Mesangial cell (primary cell): Measurements from ENCODE around the gene PPM1N. TPM values are rescaled to one million over a fixed set of nuclear protein-coding genes. Genes with fewer than 3 reads are reported as not detected.

Source experiments
- total RNA-seq: library from RNA; depleted of rRNA; stranded (reverse); fragments of >200 nt; gene quantifications from 2 replicates; pipeline ENCODE4 v1.2.3, GENCODE V29; 2015

PPM1N gene
- 1.0 TPM in 1 of 2 replicates, not detected in the other for total RNA-seq

DNA sequence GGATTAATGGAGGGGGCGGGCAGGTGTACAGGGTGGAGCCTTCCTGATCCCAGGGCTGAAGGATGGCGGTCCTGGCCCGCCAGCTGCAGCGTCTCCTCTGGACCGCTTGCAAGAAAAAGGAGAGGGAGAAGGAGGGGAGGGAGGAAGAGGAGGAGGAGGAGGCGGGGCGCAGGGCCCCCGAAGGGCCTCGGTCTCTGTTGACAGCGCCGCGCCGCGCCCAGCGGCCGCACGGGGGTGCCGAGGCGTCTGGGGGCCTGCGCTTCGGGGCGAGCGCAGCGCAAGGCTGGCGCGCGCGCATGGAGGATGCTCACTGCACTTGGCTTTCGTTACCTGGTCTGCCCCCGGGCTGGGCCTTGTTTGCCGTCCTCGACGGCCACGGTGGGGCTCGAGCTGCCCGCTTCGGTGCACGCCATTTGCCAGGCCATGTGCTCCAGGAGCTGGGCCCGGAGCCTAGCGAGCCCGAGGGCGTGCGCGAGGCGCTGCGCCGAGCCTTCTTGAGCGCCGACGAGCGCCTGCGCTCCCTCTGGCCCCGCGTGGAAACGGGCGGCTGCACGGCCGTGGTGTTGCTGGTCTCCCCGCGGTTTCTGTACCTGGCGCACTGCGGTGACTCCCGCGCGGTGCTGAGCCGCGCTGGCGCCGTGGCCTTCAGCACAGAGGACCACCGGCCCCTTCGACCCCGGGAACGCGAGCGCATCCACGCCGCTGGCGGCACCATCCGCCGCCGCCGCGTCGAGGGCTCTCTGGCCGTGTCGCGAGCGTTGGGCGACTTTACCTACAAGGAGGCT, at the start of gene PPM1N:
TSS of gene PPM1N (plus strand) at position 33 of the 785 bp plus-strand sequence. CDS start at position 63, 30 bp downstream.

GRCh38 chr19:45467456-45468158, 30.6 kb upstream of the PPM1N start, which contains the start of gene FOSB:
FOSB (plus strand) TSS chr19:45467996; CDS start chr19:45468587, 591 bp downstream.

GRCh38 chr19:45506989-45507871, 9.0 kb downstream of the PPM1N start, which contains the start of gene VASP:
VASP (plus strand) TSS chr19:45507479; CDS start chr19:45507772, 293 bp downstream.

Other genes with a start within 250 kb of the PPM1N start
- gene MARK4, start 247.2 kb upstream of the PPM1N start, total RNA-seq, result 10.8 and 41.7 TPM in 2 replicates
- gene CKM, start 175.6 kb upstream of the PPM1N start, total RNA-seq, result not detected in 2 replicates
- gene KLC3, start 157.7 kb upstream of the PPM1N start, total RNA-seq, result 1.3 and 2.2 TPM in 2 replicates
- gene ERCC2, start 127.9 kb upstream of the PPM1N start, total RNA-seq, result 34.6 and 46.6 TPM in 2 replicates
- gene PPP1R13L, start 93.4 kb upstream of the PPM1N start, total RNA-seq, result 23.8 and 31.1 TPM in 2 replicates
- 6.0 and 24.6 TPM in 2 replicates for gene POLR1G, start 91.8 kb upstream of the PPM1N start, total RNA-seq
- 97.6 and 131 TPM in 2 replicates for gene ERCC1, start 74.5 kb upstream of the PPM1N start, total RNA-seq
- gene FOSB, start 30.4 kb upstream of the PPM1N start, total RNA-seq, result 15.2 and 20.0 TPM in 2 replicates
- 11.7 and 24.2 TPM in 2 replicates for gene RTN2, start 1.4 kb upstream of the PPM1N start, total RNA-seq
- 140 and 199 TPM in 2 replicates for gene VASP, start 9.0 kb downstream of the PPM1N start, total RNA-seq
- gene OPA3, start 86.4 kb downstream of the PPM1N start, total RNA-seq, result 8.5 and 11.9 TPM in 2 replicates
- not detected in 2 replicates for gene GPR4, start 103.8 kb downstream of the PPM1N start, total RNA-seq
- 16.4 and 17.9 TPM in 2 replicates for gene EML2, start 141.0 kb downstream of the PPM1N start, total RNA-seq
- gene GIPR, start 169.8 kb downstream of the PPM1N start, total RNA-seq, result 0.51 TPM in 1 of 2 replicates, not detected in the other
- 134 and 228 TPM in 2 replicates for gene SNRPD2, start 193.5 kb downstream of the PPM1N start, total RNA-seq
- gene QPCTL, start 194.2 kb downstream of the PPM1N start, total RNA-seq, result 22.2 and 29.7 TPM in 2 replicates
- gene FBXO46, start 232.5 kb downstream of the PPM1N start, total RNA-seq, result 11.9 and 15.3 TPM in 2 replicates
- not detected in 2 replicates for gene MEIOSIN, start 235.0 kb downstream of the PPM1N start, total RNA-seq